Osteoblast (primary cell): ENCODE measurements around the gene HDAC5. TPM values are rescaled to one million over a fixed set of nuclear protein-coding genes. Genes with fewer than 3 reads are reported as not detected.

Source experiments
- DNase-seq: peaks from one replicate; pipeline ENCODE4 v3.0.0; 2011; ENCODE audit warnings: low spot score, mixed read lengths; ENCODE audit not compliant: insufficient read length; ENCODE audit errors: missing footprints
- H2AFZ ChIP-seq: 2 replicates; pipeline ENCODE4 v1.6.0; 2011; ENCODE audit warnings: mild to moderate bottlenecking, low read length
- H3K27ac ChIP-seq: 2 replicates; pipeline ENCODE4 v1.5.1; 2011; ENCODE audit warnings: mild to moderate bottlenecking, low read depth, low read length, moderate library complexity
- H3K27me3 ChIP-seq: 2 replicates; pipeline ENCODE4 v1.6.0; 2012; ENCODE audit warnings: mild to moderate bottlenecking, control low read depth, inconsistent platforms, low read length, moderate library complexity; ENCODE audit not compliant: insufficient read depth
- H3K36me3 ChIP-seq: 2 replicates; pipeline ENCODE4 v1.5.1; 2011; ENCODE audit warnings: mild to moderate bottlenecking, low read length, control low read depth, moderate library complexity; ENCODE audit not compliant: insufficient read depth
- H3K4me1 ChIP-seq: 2 replicates; pipeline ENCODE4 v1.5.1; 2011; ENCODE audit warnings: mild to moderate bottlenecking, low read length, control low read depth, moderate library complexity; ENCODE audit not compliant: insufficient read depth
- H3K4me2 ChIP-seq: 2 replicates; pipeline ENCODE4 v1.6.0; 2011; ENCODE audit warnings: mild to moderate bottlenecking, low read length; ENCODE audit not compliant: insufficient read depth
- H3K4me3 ChIP-seq: fragments of 200-600 bp; sonication (generic); 3 replicates; pipeline ENCODE4 v1.5.1; 2012; ENCODE audit warnings: mild to moderate bottlenecking, low read length, inconsistent platforms; ENCODE audit not compliant: insufficient read depth
- H3K79me2 ChIP-seq: 2 replicates; pipeline ENCODE4 v1.6.0; 2012; ENCODE audit warnings: mild to moderate bottlenecking, low read length, control low read depth, inconsistent platforms; ENCODE audit not compliant: insufficient read depth
- H3K9me3 ChIP-seq: 2 replicates; pipeline ENCODE4 v1.5.1; 2011; ENCODE audit warnings: low read depth, low read length, control low read depth
- H4K20me1 ChIP-seq: 2 replicates; pipeline ENCODE4 v1.6.0; 2012; ENCODE audit warnings: mild to moderate bottlenecking, low read length, control low read depth; ENCODE audit not compliant: insufficient read depth
- CTCF ChIP-seq: IDR thresholded peaks from 2 replicates; pipeline ENCODE4 v1.5.1; 2011; ENCODE audit warnings: mild to moderate bottlenecking, low read depth, low read length, moderate library complexity; ENCODE audit errors: extremely low read depth
- small RNA-seq: library from RNA; depleted of rRNA; stranded (forward); fragments of <200 nt; gene quantifications from one replicate; pipeline ENCODE3, GENCODE V24; 2012
- total RNA-seq: library from RNA; depleted of rRNA; stranded (reverse); fragments of >200 nt; gene quantifications from 2 replicates; pipeline ENCODE4 v1.2.3, GENCODE V29; 2012

The HDAC5 gene
- total RNA-seq, 1 donor = 85.4 TPM

GRCh38 chr17:44030482-44030881 is 93.0 kb downstream of the HDAC5 start:
- peaks cover 53% of the 10 kb centered on the region for H3K36me3 ChIP-seq
- peak; percentile 37 for DNase-seq
- no peak for TF ChIP-seq CTCF
- H2AFZ ChIP-seq = no peak overlapping the region
- no peaks in the 10 kb centered on the region for H3K9me3 ChIP-seq
- no peaks in the 10 kb centered on the region for H3K4me1 ChIP-seq
- no peak overlapping the region for H3K27ac ChIP-seq
- H3K79me2 ChIP-seq = peaks cover 5% of the 10 kb centered on the region
- H3K4me2 ChIP-seq = no peak overlapping the region
- H3K27me3 ChIP-seq = no peaks in the 10 kb centered on the region
- H3K4me3 ChIP-seq = no peak overlapping the region
- peaks cover 3% of the 10 kb centered on the region for H4K20me1 ChIP-seq

- H3K36me3 ChIP-seq = peaks cover 53% of the 10 kb centered on the region
- peaks cover 5% of the 10 kb centered on the region for H3K79me2 ChIP-seq
Measured at GRCh38 chr17:44029736-44030135, 93.7 kb downstream of the HDAC5 start.

More at GRCh38 chr17:44029736-44030135, 93.7 kb downstream of the HDAC5 start:
- no peaks in the 10 kb centered on the region for H3K27me3 ChIP-seq
- no peak overlapping the region for H2AFZ ChIP-seq
- no peak overlapping the region for H3K4me3 ChIP-seq
- no peak overlapping the region for H3K4me2 ChIP-seq
- H3K9me3 ChIP-seq = no peaks in the 10 kb centered on the region
- DNase-seq = peak; percentile 36
- no peaks in the 10 kb centered on the region for H3K4me1 ChIP-seq
- peaks cover 3% of the 10 kb centered on the region for H4K20me1 ChIP-seq
- H3K27ac ChIP-seq = no peak overlapping the region
- TF ChIP-seq CTCF = no peak

Small RNAs within 50 kb of the gene (small RNA-seq; reads per million reads assigned to genes)
- not detected for gene RNU6-131P

Other genes with a start within 250 kb of the HDAC5 start
- 0.59 and 0.72 TPM in 2 replicates for gene MPP2, start 216.1 kb downstream of the HDAC5 start, total RNA-seq
- not detected in 2 replicates for gene PPY, start 181.2 kb downstream of the HDAC5 start, total RNA-seq
- gene PYY, start 169.7 kb downstream of the HDAC5 start, total RNA-seq = not detected in 2 replicates
- 0.36 and 0.59 TPM in 2 replicates for gene NAGS, start 119.0 kb downstream of the HDAC5 start, total RNA-seq
- gene TMEM101, start 108.7 kb downstream of the HDAC5 start, total RNA-seq = 41.3 and 47.8 TPM in 2 replicates
- gene LSM12, start 57.0 kb downstream of the HDAC5 start, total RNA-seq = 59.0 and 65.4 TPM in 2 replicates
- 19.7 and 23.5 TPM in 2 replicates for gene G6PC3, start 52.9 kb downstream of the HDAC5 start, total RNA-seq
- gene HROB, start 18.3 kb upstream of the HDAC5 start, total RNA-seq = 1.8 TPM in 2 replicates
- gene ASB16, start 47.1 kb upstream of the HDAC5 start, total RNA-seq = not detected in 2 replicates
- 27.1 and 27.9 TPM in 2 replicates for gene TMUB2, start 63.3 kb upstream of the HDAC5 start, total RNA-seq
- gene ATXN7L3, start 76.2 kb upstream of the HDAC5 start, total RNA-seq = 34.5 and 38.4 TPM in 2 replicates
- 49.6 and 51.3 TPM in 2 replicates for gene UBTF, start 96.0 kb upstream of the HDAC5 start, total RNA-seq
- gene SLC4A1, start 144.5 kb upstream of the HDAC5 start, total RNA-seq = under 0.01 TPM in 1 of 2 replicates, not detected in the other
- under 0.01 TPM in 1 of 2 replicates, not detected in the other for gene RUNDC3A, start 185.0 kb upstream of the HDAC5 start, total RNA-seq
- gene SLC25A39, start 201.2 kb upstream of the HDAC5 start, total RNA-seq = 60.1 and 60.7 TPM in 2 replicates
- gene GRN, start 221.7 kb upstream of the HDAC5 start, total RNA-seq = 382 and 390 TPM in 2 replicates
- 3.5 and 4.3 TPM in 2 replicates for gene FAM171A2, start 240.2 kb upstream of the HDAC5 start, total RNA-seq